SU-DHL-6 (cell line): ENCODE measurements around the gene GPRASP3.

Experiments used
- H2AFZ ChIP-seq: fragments of 200-600 bp; sonication (generic); 2 replicates; pipeline ENCODE4 v1.6.1; 2014; ENCODE audit warnings: low read depth, mild to moderate bottlenecking, moderate library complexity, mixed read lengths, antibody characterized with exemption, low read length; ENCODE audit not compliant: severe bottlenecking
- H3F3A ChIP-seq: fragments of 200-600 bp; shearing (Covaris generic); 2 replicates; pipeline ENCODE4 v1.6.0; 2016; ENCODE audit warnings: antibody characterized with exemption, mild to moderate bottlenecking; ENCODE audit not compliant: insufficient read depth
- H3K27ac ChIP-seq: fragments of 200-600 bp; sonication (generic); 2 replicates; pipeline ENCODE4 v1.5.1; 2016; ENCODE audit warnings: low read depth, mild to moderate bottlenecking, low read length, moderate library complexity, mixed read lengths
- H3K27me3 ChIP-seq: fragments of 200-600 bp; sonication (generic), shearing (Covaris generic); 2 replicates; pipeline ENCODE4 v1.6.0; 2014; ENCODE audit warnings: mild to moderate bottlenecking, low read length
- H3K36me3 ChIP-seq: fragments of 200-600 bp; sonication (generic); 2 replicates; pipeline ENCODE4 v1.6.1; 2014; ENCODE audit warnings: mild to moderate bottlenecking, low read length, mixed read lengths
- H3K4me2 ChIP-seq: fragments of 300-600, 200-600 bp; shearing (Covaris generic), sonication (generic); 2 replicates; pipeline ENCODE4 v1.6.0; 2014; ENCODE audit warnings: low read length, low read depth, mild to moderate bottlenecking; ENCODE audit not compliant: poor library complexity, severe bottlenecking
- H3K4me3 ChIP-seq: fragments of 200-600 bp; sonication (generic); 2 replicates; pipeline ENCODE4 v1.5.1; 2014; ENCODE audit warnings: antibody characterized with exemption, low read length, mild to moderate bottlenecking, mixed read lengths; ENCODE audit not compliant: insufficient read depth, poor library complexity, severe bottlenecking
- H3K79me2 ChIP-seq: fragments of 200-600 bp; sonication (generic); 2 replicates; pipeline ENCODE4 v1.6.1; 2014; ENCODE audit warnings: mild to moderate bottlenecking, low read length, moderate library complexity; ENCODE audit not compliant: insufficient read depth
- H3K9ac ChIP-seq: fragments of 200-600 bp; sonication (generic); 2 replicates; pipeline ENCODE4 v1.7.0; 2014; ENCODE audit warnings: mild to moderate bottlenecking, low read length
- H3K9me2 ChIP-seq: fragments of 200-600 bp; sonication (generic); replicated peaks from 2 replicates; pipeline ENCODE4 v1.6.1; 2014; ENCODE audit warnings: low read length; ENCODE audit not compliant: insufficient read depth
- H3K9me3 ChIP-seq: fragments of 200-600 bp; sonication (generic); 2 replicates; pipeline ENCODE4 v1.6.1; 2014; ENCODE audit warnings: low read length, mixed read lengths; ENCODE audit not compliant: insufficient read depth
- H4K20me1 ChIP-seq: fragments of 200-600 bp; sonication (generic); 2 replicates; pipeline ENCODE4 v1.6.1; 2014; ENCODE audit warnings: low read depth, mild to moderate bottlenecking, antibody characterized with exemption, low read length, moderate library complexity, mixed read lengths
- EZH2phosphoT487 ChIP-seq: fragments of 200-600 bp; sonication (generic), shearing (Covaris generic); conservative IDR thresholded peaks from 2 replicates; pipeline ENCODE4 v1.6.1; 2018; ENCODE audit warnings: mild to moderate bottlenecking, antibody characterized with exemption, low read length, moderate library complexity, mixed read lengths
- TF ChIP-seq, protein P1 (sequence below): fragments of 200-600 bp; sonication (generic); IDR thresholded peaks from one replicate; pipeline ENCODE4 v1.5.1; 2017; ENCODE audit warnings: antibody characterized with exemption, mild to moderate bottlenecking, low read length, moderate library complexity; ENCODE audit not compliant: insufficient read depth, poor library complexity, severe bottlenecking

Gene GPRASP3

DNA sequence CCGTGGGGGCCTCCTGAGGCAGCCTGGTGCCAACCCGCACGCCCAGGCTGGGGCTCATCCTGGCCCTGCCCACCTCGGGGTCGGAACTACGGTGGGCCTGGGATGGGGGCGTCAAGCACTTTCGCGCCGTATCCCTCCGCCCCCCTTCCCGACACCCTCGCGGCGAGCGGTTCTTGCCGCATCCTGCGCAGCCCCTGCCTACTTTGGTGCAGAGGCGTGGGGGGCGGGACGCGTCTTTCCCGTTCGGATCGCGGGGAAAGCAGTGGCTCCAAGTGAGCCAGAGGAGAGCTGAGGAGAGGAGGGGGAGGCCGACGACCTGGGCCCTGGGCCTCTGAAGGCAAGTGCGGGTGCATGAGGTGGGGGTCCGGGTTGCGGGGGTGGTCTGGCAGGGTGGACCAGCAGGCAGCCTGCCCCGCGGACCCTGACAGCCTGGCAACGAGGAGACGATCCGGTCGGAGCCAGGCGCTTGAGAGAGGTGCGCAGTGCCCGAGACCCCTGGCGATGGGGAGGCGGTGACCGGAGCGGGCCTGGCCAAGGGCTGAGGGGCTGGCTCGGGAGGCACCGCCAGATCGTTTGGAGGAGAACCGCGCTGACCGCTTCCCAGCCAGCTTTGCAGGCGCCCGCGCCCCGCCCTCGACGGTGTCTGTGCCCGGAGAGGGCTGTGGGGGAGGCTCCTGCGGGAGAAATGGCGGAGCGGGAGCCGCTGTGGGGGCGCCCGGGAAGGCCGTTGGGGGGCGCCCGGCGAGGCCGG is 8.2 kb upstream of the GPRASP3 start, which contains the start of gene GPRASP2:
GPRASP2 (plus strand) TSS at position 233 of the 751 bp plus-strand sequence. CDS start 2,422 bp downstream, outside the sequence.
- H3F3A ChIP-seq: no peaks in the 10 kb centered on the region
- no peaks in the 10 kb centered on the region for H3K79me2 ChIP-seq
- no peak within 1 kb of the TSS for H3K4me3 ChIP-seq
- TF ChIP-seq, protein P1, sequence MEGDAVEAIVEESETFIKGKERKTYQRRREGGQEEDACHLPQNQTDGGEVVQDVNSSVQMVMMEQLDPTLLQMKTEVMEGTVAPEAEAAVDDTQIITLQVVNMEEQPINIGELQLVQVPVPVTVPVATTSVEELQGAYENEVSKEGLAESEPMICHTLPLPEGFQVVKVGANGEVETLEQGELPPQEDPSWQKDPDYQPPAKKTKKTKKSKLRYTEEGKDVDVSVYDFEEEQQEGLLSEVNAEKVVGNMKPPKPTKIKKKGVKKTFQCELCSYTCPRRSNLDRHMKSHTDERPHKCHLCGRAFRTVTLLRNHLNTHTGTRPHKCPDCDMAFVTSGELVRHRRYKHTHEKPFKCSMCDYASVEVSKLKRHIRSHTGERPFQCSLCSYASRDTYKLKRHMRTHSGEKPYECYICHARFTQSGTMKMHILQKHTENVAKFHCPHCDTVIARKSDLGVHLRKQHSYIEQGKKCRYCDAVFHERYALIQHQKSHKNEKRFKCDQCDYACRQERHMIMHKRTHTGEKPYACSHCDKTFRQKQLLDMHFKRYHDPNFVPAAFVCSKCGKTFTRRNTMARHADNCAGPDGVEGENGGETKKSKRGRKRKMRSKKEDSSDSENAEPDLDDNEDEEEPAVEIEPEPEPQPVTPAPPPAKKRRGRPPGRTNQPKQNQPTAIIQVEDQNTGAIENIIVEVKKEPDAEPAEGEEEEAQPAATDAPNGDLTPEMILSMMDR: no peak
- no peak for TF ChIP-seq EZH2phosphoT487
- H3K27ac ChIP-seq: no peak within 1 kb of the TSS
- no peaks in the 10 kb centered on the region for H3K9me2 ChIP-seq
- H3K9me3 ChIP-seq: no peaks in the 10 kb centered on the region
- H3K27me3 ChIP-seq: no peaks in the 10 kb centered on the region
- no peaks in the 10 kb centered on the region for H3K36me3 ChIP-seq
- no peak within 1 kb of the TSS for H3K4me2 ChIP-seq
- H3K9ac ChIP-seq: no peak within 1 kb of the TSS
- H2AFZ ChIP-seq: no peak within 1 kb of the TSS
- H4K20me1 ChIP-seq: no peaks in the 10 kb centered on the region

DNA sequence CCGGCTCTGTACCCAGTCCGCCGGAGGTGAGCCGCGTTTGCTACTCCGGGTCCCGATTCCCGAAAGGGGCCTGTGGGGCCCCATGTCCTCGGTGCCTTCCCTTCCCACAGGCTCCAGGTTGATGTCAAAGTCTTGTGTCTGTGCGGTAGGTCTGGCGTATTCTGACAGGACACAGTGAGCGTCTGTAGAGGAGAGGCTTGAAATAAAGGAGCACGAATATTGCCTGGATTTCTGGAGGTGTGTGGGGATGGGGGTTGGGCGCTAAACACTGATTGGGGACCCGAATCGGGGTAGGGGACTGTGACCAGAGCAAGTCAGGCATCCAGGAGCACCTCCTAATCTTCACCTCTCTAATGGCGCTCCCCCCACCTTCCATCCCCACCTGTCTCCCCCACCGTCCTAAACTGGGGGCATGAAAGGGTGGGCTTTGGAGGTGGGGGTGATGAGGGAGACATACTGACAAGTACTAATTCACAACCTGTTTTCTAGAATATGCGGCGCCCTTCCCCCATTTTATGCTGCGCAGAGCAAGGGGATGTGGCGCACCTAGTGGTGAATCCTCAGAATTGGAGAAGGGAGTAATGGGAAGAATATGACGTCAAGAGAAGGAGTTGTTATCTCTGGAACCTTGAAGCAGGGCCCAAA is 7.4 kb upstream of the GPRASP3 start:
- no peak overlapping the region for H3K4me2 ChIP-seq
- no peak overlapping the region for H3K9ac ChIP-seq
- H3K9me2 ChIP-seq: no peaks in the 10 kb centered on the region
- no peaks in the 10 kb centered on the region for H3F3A ChIP-seq
- TF ChIP-seq EZH2phosphoT487: no peak
- TF ChIP-seq, protein P1: no peak
- no peaks in the 10 kb centered on the region for H3K27me3 ChIP-seq
- H3K9me3 ChIP-seq: no peaks in the 10 kb centered on the region
- H2AFZ ChIP-seq: no peak overlapping the region
- no peak overlapping the region for H3K4me3 ChIP-seq
- H4K20me1 ChIP-seq: no peaks in the 10 kb centered on the region
- no peaks in the 10 kb centered on the region for H3K79me2 ChIP-seq
- no peaks in the 10 kb centered on the region for H3K36me3 ChIP-seq
- no peak overlapping the region for H3K27ac ChIP-seq

DNA sequence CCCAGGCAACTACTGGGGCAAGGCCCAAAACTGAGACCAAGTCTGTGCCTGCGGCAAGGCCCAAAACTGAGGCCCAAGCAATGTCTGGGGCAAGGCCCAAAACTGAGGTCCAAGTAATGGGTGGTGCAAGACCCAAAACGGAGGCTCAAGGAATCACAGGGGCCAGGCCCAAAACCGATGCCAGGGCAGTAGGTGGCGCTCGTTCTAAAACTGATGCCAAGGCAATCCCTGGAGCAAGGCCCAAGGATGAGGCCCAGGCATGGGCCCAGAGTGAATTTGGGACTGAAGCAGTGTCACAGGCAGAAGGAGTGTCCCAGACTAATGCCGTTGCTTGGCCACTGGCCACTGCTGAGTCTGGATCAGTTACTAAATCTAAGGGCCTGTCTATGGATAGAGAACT is 5.5 kb upstream of the GPRASP3 start:
- no peaks in the 10 kb centered on the region for H3K79me2 ChIP-seq
- no peaks in the 10 kb centered on the region for H3K9me3 ChIP-seq
- TF ChIP-seq EZH2phosphoT487: no peak
- TF ChIP-seq, protein P1: no peak
- no peaks in the 10 kb centered on the region for H3K9me2 ChIP-seq
- H4K20me1 ChIP-seq: no peaks in the 10 kb centered on the region
- H3K4me3 ChIP-seq: no peak overlapping the region
- no peak overlapping the region for H3K9ac ChIP-seq
- no peak overlapping the region for H3K27ac ChIP-seq
- no peaks in the 10 kb centered on the region for H3F3A ChIP-seq
- H2AFZ ChIP-seq: no peak overlapping the region
- no peak overlapping the region for H3K4me2 ChIP-seq
- no peaks in the 10 kb centered on the region for H3K36me3 ChIP-seq
- H3K27me3 ChIP-seq: no peaks in the 10 kb centered on the region
